Neural cell (in vitro differentiated cells): ENCODE measurements around the gene PMS2. TPM values are rescaled to one million over a fixed set of nuclear protein-coding genes. Genes with fewer than 3 reads are reported as not detected.

Experiments used
- H2AFZ ChIP-seq: fragments of 200-600, 300-800 bp; sonication (generic), shearing (Covaris generic); 2 replicates; pipeline ENCODE4 v1.6.0; 2014; ENCODE audit warnings: low read depth, mild to moderate bottlenecking, antibody characterized with exemption, low read length, moderate library complexity
- H3F3A ChIP-seq: fragments of 200-600 bp; shearing (Covaris generic); 2 replicates; pipeline ENCODE4 v1.6.1; 2016; ENCODE audit warnings: mild to moderate bottlenecking, moderate library complexity, mixed read lengths, antibody characterized with exemption, low read length; ENCODE audit not compliant: insufficient read depth, poor library complexity, severe bottlenecking
- H3K27ac ChIP-seq: fragments of 200-600, 300-800 bp; sonication (generic), shearing (Covaris generic); 2 replicates; pipeline ENCODE4 v1.5.1; 2014; ENCODE audit warnings: mild to moderate bottlenecking, low read length, moderate library complexity
- H3K27me3 ChIP-seq: fragments of 300-800, 200-600 bp; sonication (generic), shearing (Covaris generic); 2 replicates; pipeline ENCODE4 v1.6.0; 2014; ENCODE audit warnings: mild to moderate bottlenecking, low read depth, low read length, moderate library complexity; ENCODE audit not compliant: insufficient read depth
- H3K36me3 ChIP-seq: fragments of 300-800, 200-600 bp; sonication (generic), shearing (Covaris generic); 2 replicates; pipeline ENCODE4 v1.5.1; 2014; ENCODE audit warnings: mild to moderate bottlenecking, antibody characterized with exemption, low read length, moderate library complexity; ENCODE audit not compliant: insufficient read depth
- H3K4me2 ChIP-seq: fragments of 300-800, 200-600 bp; sonication (generic), shearing (Covaris generic); 2 replicates; pipeline ENCODE4 v1.6.0; 2014; ENCODE audit warnings: mild to moderate bottlenecking, low read length
- H3K4me3 ChIP-seq: fragments of 300-800, 200-600 bp; sonication (generic), shearing (Covaris generic); 2 replicates; pipeline ENCODE4 v1.5.1; 2014; ENCODE audit warnings: mild to moderate bottlenecking, low read length, moderate library complexity
- H3K79me2 ChIP-seq: fragments of 200-600 bp; shearing (Covaris generic); replicated peaks from 2 replicates; pipeline ENCODE4 v1.6.0; 2014; ENCODE audit warnings: mild to moderate bottlenecking, low read length, moderate library complexity; ENCODE audit not compliant: insufficient read depth
- H3K9ac ChIP-seq: fragments of 300-800, 200-600 bp; sonication (generic), shearing (Covaris generic); 2 replicates; pipeline ENCODE4 v1.6.1; 2016; ENCODE audit warnings: mild to moderate bottlenecking, low read length, mixed read lengths
- H3K9me2 ChIP-seq: fragments of 200-600 bp; shearing (Covaris generic); 2 replicates; pipeline ENCODE4 v1.6.1; 2016; ENCODE audit warnings: mild to moderate bottlenecking, low read length, mixed read lengths; ENCODE audit not compliant: insufficient read depth
- H3K9me3 ChIP-seq: fragments of 200-600, 300-800 bp; sonication (generic), shearing (Covaris generic); 2 replicates; pipeline ENCODE4 v1.6.1; 2016; ENCODE audit warnings: mild to moderate bottlenecking, mixed run types, low read length, moderate library complexity, mixed read lengths
- H4K20me1 ChIP-seq: fragments of 200-600 bp; shearing (Covaris generic); 2 replicates; pipeline ENCODE4 v1.6.1; 2016; ENCODE audit warnings: mild to moderate bottlenecking, mixed run types; ENCODE audit not compliant: insufficient read depth
- EP300 ChIP-seq: fragments of 450-650 bp; conservative IDR thresholded peaks from 2 replicates; pipeline ENCODE4 v1.6.1; 2014; ENCODE audit warnings: antibody characterized with exemption, mild to moderate bottlenecking, moderate library complexity; ENCODE audit not compliant: poor library complexity, severe bottlenecking
- EZH2 ChIP-seq: fragments of 200-600, 300-800 bp; shearing (Covaris generic), sonication (generic); IDR thresholded peaks from 2 replicates; pipeline ENCODE4 v1.6.1; 2014; ENCODE audit warnings: antibody characterized with exemption, low read length, borderline replicate concordance, mild to moderate bottlenecking; ENCODE audit not compliant: insufficient read depth, poor library complexity, severe bottlenecking
- MXI1 ChIP-seq: fragments of 450-650 bp; conservative IDR thresholded peaks from 2 replicates; pipeline ENCODE4 v1.6.1; 2014; ENCODE audit warnings: antibody characterized with exemption, mild to moderate bottlenecking; ENCODE audit not compliant: poor library complexity, severe bottlenecking
- POLR2AphosphoS5 ChIP-seq: IDR thresholded peaks from 2 replicates; pipeline ENCODE4 v1.6.1; 2012
- RAD21 ChIP-seq: fragments of 450-650 bp; conservative IDR thresholded peaks from 2 replicates; pipeline ENCODE4 v1.6.1; 2014; ENCODE audit warnings: antibody characterized with exemption, mild to moderate bottlenecking, moderate library complexity
- SMC3 ChIP-seq: fragments of 450-650 bp; conservative IDR thresholded peaks from 2 replicates; pipeline ENCODE4 v1.6.1; 2014; ENCODE audit warnings: antibody characterized with exemption, mild to moderate bottlenecking, moderate library complexity; ENCODE audit not compliant: poor library complexity
- TAF1 ChIP-seq: IDR thresholded peaks from 2 replicates; pipeline ENCODE4 v1.6.1; 2012; ENCODE audit warnings: low read depth
- polyA plus RNA-seq: library from polyadenylated mRNA; depleted of rRNA; stranded (reverse); fragments of >200 nt; gene quantifications from 2 replicates; pipeline ENCODE4 v1.2.3, GENCODE V29; 2014
- TF ChIP-seq, protein P1 (sequence below): fragments of 450-650 bp; IDR thresholded peaks from 2 replicates; pipeline ENCODE4 v1.5.1; 2014; ENCODE audit warnings: antibody characterized with exemption, mild to moderate bottlenecking, moderate library complexity; ENCODE audit not compliant: poor library complexity, severe bottlenecking
- TF ChIP-seq, protein P2 (sequence below): IDR thresholded peaks from 2 replicates; pipeline ENCODE4 v1.6.1; 2012; ENCODE audit warnings: borderline replicate concordance

The PMS2 gene
- polyA plus RNA-seq, 1 donor from 2014 or later, result 17.4 TPM

DNA sequence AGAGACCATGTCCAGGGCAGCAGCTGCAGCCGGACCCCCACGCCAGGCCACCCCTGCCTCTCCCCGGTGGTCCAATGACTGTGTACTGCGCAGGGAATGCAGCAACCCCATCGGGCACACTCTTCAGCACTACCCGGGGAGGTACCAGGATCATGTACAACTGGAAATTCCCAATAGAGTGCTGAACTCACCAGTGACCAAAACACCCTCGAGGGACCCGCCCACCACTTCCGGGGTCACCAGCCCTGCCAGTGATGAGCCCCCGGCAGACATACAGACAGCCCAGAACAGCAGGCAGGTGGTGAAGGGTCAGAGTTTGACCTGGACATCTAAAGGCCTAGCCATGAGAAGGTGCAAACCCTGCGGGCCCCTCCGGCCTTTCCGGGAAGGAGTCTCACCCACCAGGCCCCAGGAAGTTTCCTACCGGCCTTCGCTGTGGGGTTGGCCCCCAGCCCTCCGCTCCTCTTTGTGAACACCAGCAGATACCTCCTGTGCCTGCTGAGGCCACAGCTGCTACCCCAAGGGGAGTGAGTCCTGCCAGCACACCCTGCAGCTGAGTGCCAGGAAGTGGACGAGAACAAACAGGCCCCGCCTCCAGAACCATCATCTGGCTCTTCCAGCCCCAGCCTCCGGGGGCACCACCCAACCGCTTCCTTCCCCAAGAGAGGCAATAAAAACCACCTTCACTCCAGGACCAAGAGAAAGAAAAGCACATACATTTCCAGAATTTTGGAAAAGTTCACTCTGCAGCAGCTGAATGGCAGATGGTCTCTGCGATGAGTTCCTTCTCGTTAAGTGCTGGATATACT, 17.4 kb upstream of the PMS2 start:
- H3K79me2 ChIP-seq, result no peaks in the 10 kb centered on the region
- H2AFZ ChIP-seq, result no peak overlapping the region
- peaks cover 10% of the 10 kb centered on the region for H3K36me3 ChIP-seq
- TF ChIP-seq EZH2, result no peak
- TF ChIP-seq, protein P1, sequence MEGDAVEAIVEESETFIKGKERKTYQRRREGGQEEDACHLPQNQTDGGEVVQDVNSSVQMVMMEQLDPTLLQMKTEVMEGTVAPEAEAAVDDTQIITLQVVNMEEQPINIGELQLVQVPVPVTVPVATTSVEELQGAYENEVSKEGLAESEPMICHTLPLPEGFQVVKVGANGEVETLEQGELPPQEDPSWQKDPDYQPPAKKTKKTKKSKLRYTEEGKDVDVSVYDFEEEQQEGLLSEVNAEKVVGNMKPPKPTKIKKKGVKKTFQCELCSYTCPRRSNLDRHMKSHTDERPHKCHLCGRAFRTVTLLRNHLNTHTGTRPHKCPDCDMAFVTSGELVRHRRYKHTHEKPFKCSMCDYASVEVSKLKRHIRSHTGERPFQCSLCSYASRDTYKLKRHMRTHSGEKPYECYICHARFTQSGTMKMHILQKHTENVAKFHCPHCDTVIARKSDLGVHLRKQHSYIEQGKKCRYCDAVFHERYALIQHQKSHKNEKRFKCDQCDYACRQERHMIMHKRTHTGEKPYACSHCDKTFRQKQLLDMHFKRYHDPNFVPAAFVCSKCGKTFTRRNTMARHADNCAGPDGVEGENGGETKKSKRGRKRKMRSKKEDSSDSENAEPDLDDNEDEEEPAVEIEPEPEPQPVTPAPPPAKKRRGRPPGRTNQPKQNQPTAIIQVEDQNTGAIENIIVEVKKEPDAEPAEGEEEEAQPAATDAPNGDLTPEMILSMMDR, result no peak
- no peak for TF ChIP-seq MXI1
- TF ChIP-seq SMC3, result no peak
- TF ChIP-seq POLR2AphosphoS5, result no peak
- H3K27ac ChIP-seq, result no peak overlapping the region
- H3K4me2 ChIP-seq, result no peak overlapping the region
- H3K4me3 ChIP-seq, result no peak overlapping the region
- no peaks in the 10 kb centered on the region for H3K27me3 ChIP-seq
- no peak overlapping the region for H3K9ac ChIP-seq
- no peaks in the 10 kb centered on the region for H3K9me3 ChIP-seq
- no peaks in the 10 kb centered on the region for H4K20me1 ChIP-seq
- no peaks in the 10 kb centered on the region for H3K9me2 ChIP-seq
- no peaks in the 10 kb centered on the region for H3F3A ChIP-seq

DNA sequence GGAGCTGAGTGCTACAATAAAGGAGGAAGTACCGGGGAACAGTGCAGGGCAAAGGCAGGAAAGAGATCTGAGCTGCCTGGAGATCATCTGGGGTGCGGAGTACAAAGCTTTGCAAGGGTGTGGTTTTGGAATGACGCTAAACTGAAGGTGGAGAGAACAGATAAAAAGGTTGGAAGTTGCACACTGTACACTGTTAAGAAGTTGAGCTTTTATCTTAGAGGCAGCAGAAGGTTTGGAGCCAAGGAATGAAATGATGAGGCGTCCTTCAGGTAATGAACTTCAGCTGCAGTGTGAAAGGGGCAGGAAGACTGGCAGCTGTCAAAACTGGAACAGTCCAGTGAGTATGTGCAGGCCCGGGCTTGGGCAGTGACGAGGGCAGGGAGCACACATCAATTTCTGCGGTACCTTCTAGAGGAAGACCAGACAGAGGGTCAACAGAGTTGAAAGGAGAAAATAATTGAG, 15.2 kb upstream of the PMS2 start:
- H3K27ac ChIP-seq, result no peak overlapping the region
- no peaks in the 10 kb centered on the region for H4K20me1 ChIP-seq
- peaks cover 10% of the 10 kb centered on the region for H3K36me3 ChIP-seq
- no peaks in the 10 kb centered on the region for H3K9me2 ChIP-seq
- no peak overlapping the region for H3K9ac ChIP-seq
- H3K4me3 ChIP-seq, result no peak overlapping the region
- no peaks in the 10 kb centered on the region for H3K27me3 ChIP-seq
- no peaks in the 10 kb centered on the region for H3K9me3 ChIP-seq
- no peak overlapping the region for H2AFZ ChIP-seq
- no peaks in the 10 kb centered on the region for H3F3A ChIP-seq
- TF ChIP-seq TAF1, result no peak
- TF ChIP-seq EZH2, result no peak
- TF ChIP-seq, protein P2, sequence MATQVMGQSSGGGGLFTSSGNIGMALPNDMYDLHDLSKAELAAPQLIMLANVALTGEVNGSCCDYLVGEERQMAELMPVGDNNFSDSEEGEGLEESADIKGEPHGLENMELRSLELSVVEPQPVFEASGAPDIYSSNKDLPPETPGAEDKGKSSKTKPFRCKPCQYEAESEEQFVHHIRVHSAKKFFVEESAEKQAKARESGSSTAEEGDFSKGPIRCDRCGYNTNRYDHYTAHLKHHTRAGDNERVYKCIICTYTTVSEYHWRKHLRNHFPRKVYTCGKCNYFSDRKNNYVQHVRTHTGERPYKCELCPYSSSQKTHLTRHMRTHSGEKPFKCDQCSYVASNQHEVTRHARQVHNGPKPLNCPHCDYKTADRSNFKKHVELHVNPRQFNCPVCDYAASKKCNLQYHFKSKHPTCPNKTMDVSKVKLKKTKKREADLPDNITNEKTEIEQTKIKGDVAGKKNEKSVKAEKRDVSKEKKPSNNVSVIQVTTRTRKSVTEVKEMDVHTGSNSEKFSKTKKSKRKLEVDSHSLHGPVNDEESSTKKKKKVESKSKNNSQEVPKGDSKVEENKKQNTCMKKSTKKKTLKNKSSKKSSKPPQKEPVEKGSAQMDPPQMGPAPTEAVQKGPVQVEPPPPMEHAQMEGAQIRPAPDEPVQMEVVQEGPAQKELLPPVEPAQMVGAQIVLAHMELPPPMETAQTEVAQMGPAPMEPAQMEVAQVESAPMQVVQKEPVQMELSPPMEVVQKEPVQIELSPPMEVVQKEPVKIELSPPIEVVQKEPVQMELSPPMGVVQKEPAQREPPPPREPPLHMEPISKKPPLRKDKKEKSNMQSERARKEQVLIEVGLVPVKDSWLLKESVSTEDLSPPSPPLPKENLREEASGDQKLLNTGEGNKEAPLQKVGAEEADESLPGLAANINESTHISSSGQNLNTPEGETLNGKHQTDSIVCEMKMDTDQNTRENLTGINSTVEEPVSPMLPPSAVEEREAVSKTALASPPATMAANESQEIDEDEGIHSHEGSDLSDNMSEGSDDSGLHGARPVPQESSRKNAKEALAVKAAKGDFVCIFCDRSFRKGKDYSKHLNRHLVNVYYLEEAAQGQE, result no peak
- no peak for TF ChIP-seq MXI1
- TF ChIP-seq, protein P1, result no peak
- TF ChIP-seq EP300, result no peak
- TF ChIP-seq SMC3, result no peak
- TF ChIP-seq RAD21, result no peak
- no peak for TF ChIP-seq POLR2AphosphoS5
- H3K79me2 ChIP-seq, result no peaks in the 10 kb centered on the region
- no peak overlapping the region for H3K4me2 ChIP-seq
